Cardiac muscle cell (in vitro differentiated cells and primary cell): ENCODE data around the gene LYRM1. TPM values are rescaled to one million over a fixed set of nuclear protein-coding genes. Genes with fewer than 3 reads are reported as not detected.
A peak's percentile ranks its signal among the peaks of the same experiment; 100 is the strongest.

Source experiments
- DNase-seq, 2 donors: peaks; one replicate each; pipeline versions ENCODE4 v3.0.0 to v3.0.0-alpha.2; 2010 to 2017; ENCODE audit warnings: low read depth in 1 of 2, low spot score in 1 of 2
- H3K27ac ChIP-seq: fragments of 200-600 bp; sonication (generic); 2 replicates; pipeline ENCODE4 v1.5.1; 2016
- H3K27me3 ChIP-seq: fragments of 200-600 bp; sonication (generic); 2 replicates; pipeline ENCODE4 v1.6.0; 2016; ENCODE audit warnings: control low read depth
- H3K36me3 ChIP-seq: fragments of 200-600 bp; sonication (generic); 2 replicates; pipeline ENCODE4 v1.5.1; 2016; ENCODE audit warnings: control low read depth
- H3K4me1 ChIP-seq: fragments of 200-600 bp; sonication (generic); 2 replicates; pipeline ENCODE4 v1.8.1; 2017; ENCODE audit warnings: low read depth, mild to moderate bottlenecking, mixed run types
- H3K4me3 ChIP-seq: fragments of 200-600 bp; sonication (generic); 2 replicates; pipeline ENCODE4 v1.5.1; 2016; ENCODE audit warnings: mild to moderate bottlenecking
- H3K9me3 ChIP-seq: fragments of 200-600 bp; sonication (generic); 2 replicates; pipeline ENCODE4 v1.5.1; 2017; ENCODE audit warnings: low read depth, mild to moderate bottlenecking, control low read depth
- CTCF ChIP-seq: IDR thresholded peaks from 2 replicates; pipeline ENCODE4 v1.5.1; 2012; ENCODE audit warnings: low read depth, mild to moderate bottlenecking, low read length
- polyA plus RNA-seq: library from polyadenylated mRNA; unstranded; fragments of >200 nt; fragmentation: Nextera tagmentation; extraction: Ambion mirVana; gene quantifications from 2 replicates; pipeline ENCODE4 v1.2.1, GENCODE V29; 2016
- total RNA-seq: library from RNA; depleted of rRNA; stranded (reverse); fragments of >200 nt; gene quantifications from 2 replicates; pipeline ENCODE4 v1.2.3, GENCODE V29; 2016

The LYRM1 gene
- total and polyA plus RNA-seq, 2 experiments from 2014 or later, result 37.3 to 42.6 TPM

GRCh38 chr16:20867585-20867984 is 33.0 kb upstream of the LYRM1 start:
- Histone ChIP-seq H3K36me3 (no peaks in the 10 kb centered on the region), H3K9me3 (no peaks in the 10 kb centered on the region), H3K4me3 (no peak overlapping the region), H3K4me1 (peaks cover 55% of the 10 kb centered on the region), H3K27me3 (no peaks in the 10 kb centered on the region), H3K27ac (no peak overlapping the region)
- DNase-seq, result peak in 1 of 2 donors; percentile 57
- TF ChIP-seq CTCF, result no peak

- H3K4me1 ChIP-seq, result peaks cover 55% of the 10 kb centered on the region
- H3K9me3 ChIP-seq, result no peaks in the 10 kb centered on the region
- TF ChIP-seq CTCF, result no peak
- H3K27ac ChIP-seq, result no peak overlapping the region
- H3K4me3 ChIP-seq, result no peak overlapping the region
- H3K27me3 ChIP-seq, result no peaks in the 10 kb centered on the region
- no peaks in the 10 kb centered on the region for H3K36me3 ChIP-seq
- peak; percentile 9 to 85 for DNase-seq
Measured at GRCh38 chr16:20868890-20869289, 31.7 kb upstream of the LYRM1 start.

DNA sequence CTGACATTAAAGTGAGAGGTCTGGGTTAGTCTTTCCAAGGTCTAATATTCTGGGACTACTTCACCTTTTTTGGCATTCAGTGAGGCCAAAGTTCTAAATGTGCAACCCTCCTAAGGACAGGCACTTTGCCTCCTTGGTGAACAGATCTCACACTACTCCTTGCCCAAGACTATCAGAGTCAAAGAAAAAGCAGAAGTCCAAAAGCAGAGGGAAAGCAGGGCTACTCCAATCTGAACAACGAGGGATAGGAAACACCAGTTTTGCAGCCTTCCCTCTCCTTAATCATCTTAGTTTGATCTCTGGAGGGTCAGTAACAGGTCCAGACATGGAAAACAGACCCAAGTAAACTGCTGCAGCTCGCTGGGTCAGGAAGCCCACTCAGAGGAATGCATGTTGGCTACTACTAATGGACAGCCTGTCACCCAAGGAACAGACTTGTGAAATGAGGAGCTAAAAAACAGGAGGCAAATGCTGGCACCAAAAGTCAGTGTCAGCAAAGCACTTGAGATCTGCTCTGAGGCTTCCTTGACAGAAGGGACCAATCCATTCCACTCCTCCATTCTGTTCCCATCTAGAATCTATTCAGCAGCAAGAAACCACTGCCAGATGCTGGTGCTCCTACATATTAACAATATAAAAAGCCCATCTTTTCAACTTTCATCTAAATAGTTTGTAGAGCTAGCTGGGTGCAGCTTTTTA is 30.3 kb upstream of the LYRM1 start:
- no peak for DNase-seq
- Histone ChIP-seq H3K4me3 (no peak overlapping the region), H3K4me1 (peaks cover 58% of the 10 kb centered on the region), H3K27me3 (no peaks in the 10 kb centered on the region), H3K36me3 (no peaks in the 10 kb centered on the region), H3K9me3 (no peaks in the 10 kb centered on the region), H3K27ac (peak overlapping the region; percentile 65)
- TF ChIP-seq CTCF, result no peak

DNA sequence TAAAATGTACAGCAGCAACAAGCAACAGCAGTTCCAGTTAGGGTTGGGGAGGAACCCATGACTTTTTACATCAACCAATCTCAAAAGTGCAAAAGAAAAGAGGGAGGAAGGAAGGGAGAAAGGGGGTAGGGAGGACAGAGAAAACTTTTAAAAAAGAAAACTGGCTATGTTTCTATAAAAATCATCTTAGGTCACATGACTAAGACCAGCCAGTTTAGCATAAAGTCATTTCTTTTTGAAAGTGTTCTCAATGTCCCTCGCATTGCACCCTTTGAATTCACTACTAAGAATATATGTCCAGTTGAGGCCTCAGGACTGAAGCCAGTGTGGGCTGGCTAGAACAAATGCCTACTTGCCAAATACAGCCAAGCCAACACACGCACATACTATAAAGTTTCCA is 29.3 kb upstream of the LYRM1 start:
- H3K4me3 ChIP-seq, result no peak overlapping the region
- H3K9me3 ChIP-seq, result no peaks in the 10 kb centered on the region
- H3K36me3 ChIP-seq, result no peaks in the 10 kb centered on the region
- H3K27ac ChIP-seq, result no peak overlapping the region
- no peak for TF ChIP-seq CTCF
- no peaks in the 10 kb centered on the region for H3K27me3 ChIP-seq
- no peak for DNase-seq
- H3K4me1 ChIP-seq, result peaks cover 48% of the 10 kb centered on the region

DNA sequence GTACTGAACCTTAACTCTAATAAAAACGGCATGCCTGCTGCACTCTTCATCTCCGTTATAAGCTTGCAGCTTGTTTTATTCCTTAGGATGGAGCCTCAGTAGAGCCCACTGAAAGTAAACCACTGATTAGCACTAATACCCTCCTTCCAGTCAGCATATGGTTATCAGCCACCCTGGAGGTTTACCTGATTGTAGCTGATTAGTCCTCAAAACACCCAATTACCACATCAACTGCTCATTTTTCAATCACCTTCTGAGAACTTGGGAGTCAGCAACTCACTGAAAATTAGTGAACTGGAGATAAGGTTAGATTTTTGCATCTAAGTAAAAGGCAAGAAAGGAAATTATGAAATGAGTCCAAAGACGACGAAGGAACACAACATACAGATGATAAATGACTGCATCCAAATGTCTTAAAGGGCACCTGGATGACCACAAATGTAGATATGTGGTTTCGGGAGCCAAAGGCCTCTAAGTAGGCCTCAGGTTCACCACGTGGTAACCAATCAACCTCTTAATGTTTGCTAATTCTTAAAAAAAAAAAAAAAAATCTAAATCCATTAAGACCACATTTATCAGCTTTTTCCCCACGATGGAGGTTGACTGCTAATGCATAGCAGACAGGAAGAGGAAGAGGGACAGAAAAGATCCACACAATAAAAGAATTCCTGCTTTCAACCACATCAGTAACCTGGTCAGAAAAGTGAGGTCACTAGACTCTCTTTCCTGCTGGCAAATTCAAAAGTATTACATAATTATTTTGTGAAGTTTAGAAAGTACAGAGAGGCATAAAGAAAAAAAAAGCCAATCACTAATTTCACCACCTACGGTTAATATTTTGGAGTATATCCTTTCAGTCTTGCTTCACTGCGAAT is 28.4 kb upstream of the LYRM1 start:
- no peak overlapping the region for H3K4me3 ChIP-seq
- peaks cover 40% of the 10 kb centered on the region for H3K4me1 ChIP-seq
- no peak for TF ChIP-seq CTCF
- no peaks in the 10 kb centered on the region for H3K9me3 ChIP-seq
- no peaks in the 10 kb centered on the region for H3K27me3 ChIP-seq
- no peak for DNase-seq
- no peaks in the 10 kb centered on the region for H3K36me3 ChIP-seq
- no peak overlapping the region for H3K27ac ChIP-seq
